A549 (cell line): ENCODE results near the gene THTPA. TPM values are rescaled to one million over a fixed set of nuclear protein-coding genes. Genes with fewer than 3 reads are reported as not detected.

ENCODE experiments used
- ATAC-seq, 2 experiments: fragments of 200-7000 bp in 1 of 2; fragments of >200 bp in 1 of 2; cut with Nextera tagmentation in 1 of 2; cut with Tn5 transposase in 1 of 2; 3 replicates each; pipeline versions ENCODE4 v1.8.0 to v1.9.1; 2018 to 2020; ENCODE audit warnings: mild to moderate bottlenecking in 1 of 2, moderate library complexity in 1 of 2
- CTCF ChIA-PET: fragments of 300-600 bp; sonication (Branson Sonifier 250); formaldehyde crosslinking; extraction: SDS; loops from one replicate; lab custom pipeline; 2021; ENCODE audit warnings: antibody characterized with exemption, inconsistent platforms; lab: Yijun Ruan, JAX
- POLR2A ChIA-PET: fragments of 350-600 bp; formaldehyde crosslinking; extraction: SDS; loops from one replicate; lab custom pipeline; 2021; ENCODE audit warnings: antibody characterized with exemption, inconsistent platforms; lab: Yijun Ruan, JAX
- DNase-seq, 2 experiments: peaks; one replicate each; pipeline versions ENCODE4 v3.0.0 to v3.0.0-alpha.2; 2011 to 2016; ENCODE audit warnings: low read depth in 1 of 2, low spot score in 1 of 2
- FAIRE-seq: peaks from 2 replicates; lab custom pipeline; 2011; peaks lifted over from hg19 to GRCh38; lab: Jason Lieb, UNC
- H3K27ac ChIP-seq, 2 experiments: fragments of >200 bp; sonication (Bioruptor Twin); formaldehyde crosslinking; 3 replicates each; pipeline ENCODE4 v1.5.1; 2016 to 2017
- H3K4me1 ChIP-seq: fragments of >200 bp; sonication (Bioruptor Twin); formaldehyde crosslinking; 3 replicates; pipeline ENCODE4 v1.6.1; 2016
- H3K4me2 ChIP-seq: fragments of >200 bp; sonication (Bioruptor Twin); formaldehyde crosslinking; 3 replicates; pipeline ENCODE4 v1.6.1; 2016
- H3K4me3 ChIP-seq: fragments of >200 bp; sonication (Bioruptor Twin); formaldehyde crosslinking; 3 replicates; pipeline ENCODE4 v1.5.1; 2016
- H3K9me3 ChIP-seq: fragments of >200 bp; sonication (Bioruptor Twin); formaldehyde crosslinking; 3 replicates; pipeline ENCODE4 v1.6.1; 2016
- CBX8 ChIP-seq: fragments of 200-600 bp; sonication (generic); IDR thresholded peaks from 2 replicates; pipeline ENCODE4 v1.6.1; 2016
- CHD4 ChIP-seq: fragments of 200-600 bp; sonication (generic); IDR thresholded peaks from 2 replicates; pipeline ENCODE4 v1.6.1; 2016; ENCODE audit warnings: antibody characterized with exemption, mild to moderate bottlenecking, borderline replicate concordance
- E2F6 ChIP-seq: IDR thresholded peaks from 2 replicates; pipeline ENCODE4 v1.6.1; 2012; ENCODE audit warnings: low read depth, borderline replicate concordance
- EHMT2 ChIP-seq: fragments of 200-600 bp; sonication (generic); IDR thresholded peaks from 2 replicates; pipeline ENCODE4 v1.6.1; 2016; ENCODE audit warnings: antibody characterized with exemption, low read depth, mild to moderate bottlenecking, moderate library complexity
- ELK1 ChIP-seq: fragments of 150-350 bp; IDR thresholded peaks from 2 replicates; pipeline ENCODE4 v1.6.1; 2014; ENCODE audit warnings: low read depth, mild to moderate bottlenecking, low read length
- FOSB ChIP-seq: fragments of 250-450 bp; sonication (Bioruptor Pico); IDR thresholded peaks from 2 replicates; pipeline ENCODE4 v1.5.0; 2020; ENCODE audit warnings: mild to moderate bottlenecking, moderate library complexity
- FOXS1 ChIP-seq: fragments of 250-450 bp; sonication (Bioruptor Pico); IDR thresholded peaks from 2 replicates; pipeline ENCODE4 v1.5.0; 2020; ENCODE audit warnings: mild to moderate bottlenecking, moderate library complexity
- GATA3 ChIP-seq: IDR thresholded peaks from 2 replicates; pipeline ENCODE4 v1.6.1; 2012; ENCODE audit warnings: borderline replicate concordance
- HDAC2 ChIP-seq: fragments of 200-600 bp; sonication (generic); IDR thresholded peaks from 2 replicates; pipeline ENCODE4 v1.6.1; 2016
- HOXB5 ChIP-seq: fragments of 250-450 bp; sonication (Bioruptor Pico); IDR thresholded peaks from 2 replicates; pipeline ENCODE4 v1.5.0; 2020; ENCODE audit warnings: mild to moderate bottlenecking, moderate library complexity
- JUN ChIP-seq, 2 experiments: fragments of >200 bp; sonication (Bioruptor Twin); formaldehyde crosslinking; IDR thresholded peaks; 2 replicates in 1 of 2; 3 replicates in 1 of 2; pipeline ENCODE4 v1.6.1; 2016 to 2017
- JUNB ChIP-seq: fragments of >200 bp; sonication (Bioruptor Twin); formaldehyde crosslinking; IDR thresholded peaks from 2 replicates; pipeline ENCODE4 v1.6.1; 2016
- MAX ChIP-seq: IDR thresholded peaks from 2 replicates; pipeline ENCODE4 v1.6.1; 2012
- PBX3 ChIP-seq: IDR thresholded peaks from 2 replicates; pipeline ENCODE4 v1.6.1; 2012
- PHF8 ChIP-seq: fragments of 200-600 bp; sonication (generic); IDR thresholded peaks from 2 replicates; pipeline ENCODE4 v1.6.1; 2016; ENCODE audit warnings: low read depth, mild to moderate bottlenecking, antibody characterized with exemption, moderate library complexity, borderline replicate concordance
- RAD21 ChIP-seq, 2 experiments: fragments of >200 bp in 1 of 2; sonication (Bioruptor Twin) in 1 of 2; formaldehyde crosslinking in 1 of 2; IDR thresholded peaks in 1 of 2; conservative IDR thresholded peaks in 1 of 2; 2 replicates in 1 of 2; 3 replicates in 1 of 2; pipeline ENCODE4 v1.6.1; 2012 to 2018; ENCODE audit warnings: inconsistent platforms in 1 of 2
- RFX5 ChIP-seq: fragments of 450-650 bp; IDR thresholded peaks from 2 replicates; pipeline ENCODE4 v1.7.1; 2014; ENCODE audit warnings: antibody characterized with exemption, mild to moderate bottlenecking, moderate library complexity
- SMC3 ChIP-seq: fragments of >200 bp; sonication (Bioruptor Twin); formaldehyde crosslinking; IDR thresholded peaks from 3 replicates; pipeline ENCODE4 v1.6.1; 2018; ENCODE audit warnings: inconsistent platforms
- TFCP2L1 ChIP-seq: fragments of 250-450 bp; sonication (Bioruptor Pico); IDR thresholded peaks from 2 replicates; pipeline ENCODE4 v1.5.0; 2021; ENCODE audit warnings: mild to moderate bottlenecking
- WGBS: methylation state at CpG from one replicate; pipeline ENCODE4 v1.1.6; 2017; ENCODE audit errors: missing lambda C conversion rate; 5-methylcytosine and 5-hydroxymethylcytosine counted together
- polyA plus RNA-seq, 4 experiments: library from polyadenylated mRNA; depleted of rRNA in 3 of 4; stranded (reverse); fragments of >200 nt; fragmentation: RNase III in 1 of 4; extraction: RNeasy Plus Mini Kit Qiagen cat#74134 plus additional on column Dnase treatment in 1 of 4; gene quantifications; 2 replicates in 3 of 4; 3 replicates in 1 of 4; pipeline ENCODE4 v1.2.3, GENCODE V29; 2011 to 2017

The THTPA gene
- polyA plus RNA-seq, 2 of the 4 experiments (the other 2 are of a cell fraction), result 8.1 to 23.9 TPM

GRCh38 chr14:23563473-23564180 lies 7.6 kb downstream of the THTPA start:
- ATAC-seq (no peak), FAIRE-seq (no peak), DNase-seq (no peak)
- ChIA-PET POLR2A (interaction anchor here (1.0 to 1.3 kb wide), 2 partner anchors 8 to 89 kb away, joined by 4 to 14 read pairs; partner anchors contain the start of gene THTPA), CTCF (interaction anchor here (0.7 to 19.0 kb wide), 22 partner anchors 9 to 422 kb away, joined by 3 to 553 read pairs (median 3); partner anchors contain the start of genes BCL2L2, NGDN and ZFHX2)
- no peak overlapping the region for H3K4me3 ChIP-seq
- H3K4me2 ChIP-seq, result no peak overlapping the region
- TF ChIP-seq EHMT2 (no peak), FOXS1 (CRISPR knock-in tag) (no peak), TFCP2L1 (CRISPR knock-in tag) (no peak), ELK1 (no peak), JUN (IDR thresholded peaks at IDR 0.05) (no peak), JUNB (no peak), HDAC2 (no peak), GATA3 (no peak)
- H3K27ac ChIP-seq, result no peak overlapping the region
- H3K4me1 ChIP-seq, result peaks cover 19% of the 10 kb centered on the region
- 90% methylated on average over 12 of the region's 14 CpGs for WGBS
- no peaks in the 10 kb centered on the region for H3K9me3 ChIP-seq

- Histone ChIP-seq H3K4me2 (no peak overlapping the region), H3K27ac (no peak overlapping the region), H3K4me3 (no peak overlapping the region), H3K9me3 (no peaks in the 10 kb centered on the region), H3K4me1 (peaks cover 23% of the 10 kb centered on the region)
- DNase-seq (no peak), ATAC-seq (no peak), FAIRE-seq (no peak)
- CTCF ChIA-PET, result interaction anchor here (0.6 to 19.0 kb wide), 10 partner anchors 10 to 258 kb away, joined by 3 to 553 read pairs (median 4); partner anchors contain the start of genes BCL2L2 and NGDN
- TF ChIP-seq RFX5 (no peak), HOXB5 (CRISPR knock-in tag) (no peak), MAX (no peak)
- POLR2A ChIA-PET, result interaction anchor here (1.3 kb wide), 1 partner anchor 9 kb away, joined by 4 read pairs; the partner anchor contains the start of gene THTPA
- 90% methylated on average over 13 of the region's 13 CpGs for WGBS
Observed at GRCh38 chr14:23564181-23564812, 8.2 kb downstream of the THTPA start.

- no peak for FAIRE-seq
- H3K4me3 ChIP-seq, result no peak overlapping the region
- ChIA-PET CTCF (interaction anchor here (0.7 to 19.0 kb wide), 3 partner anchors 8 to 88 kb away, joined by 3 to 553 read pairs (median 5); partner anchors contain the start of gene NGDN), POLR2A (no interaction called here)
- no peak for DNase-seq
- no peak for ATAC-seq
- 83% methylated on average over 5 of the region's 7 CpGs for WGBS
- H3K9me3 ChIP-seq, result no peaks in the 10 kb centered on the region
- H3K27ac ChIP-seq, result no peak overlapping the region
- TF ChIP-seq CHD4 (no peak), PBX3 (no peak), SMC3 (no peak), RAD21 (conservative IDR thresholded peaks at IDR 0.05 in 1 of 2, IDR thresholded peaks at IDR 0.05 in 1 of 2) (no peak), PHF8 (no peak), FOSB (CRISPR knock-in tag) (no peak), GATA3 (no peak), CBX8 (no peak), E2F6 (no peak), ELK1 (no peak)
- H3K4me2 ChIP-seq, result no peak overlapping the region
- peaks cover 20% of the 10 kb centered on the region for H3K4me1 ChIP-seq
Observed at GRCh38 chr14:23564876-23565275, 8.8 kb downstream of the THTPA start.
